HG02943 (cell line): ENCODE results near the gene SLC16A14.
A peak's percentile ranks its signal among the peaks of the same experiment; 100 is the strongest.

Source experiments
- ATAC-seq: cut with Tn5 transposase; IDR thresholded peaks from one replicate; pipeline ENCODE4 v1.9.1; 2021; ENCODE audit warnings: mild to moderate bottlenecking, low read depth, moderate library complexity; ENCODE audit not compliant: unreplicated experiment

Gene SLC16A14

GRCh38 chr2:230043025-230043424 lies 25.7 kb downstream of the SLC16A14 start:
- ATAC-seq, result no peak

DNA sequence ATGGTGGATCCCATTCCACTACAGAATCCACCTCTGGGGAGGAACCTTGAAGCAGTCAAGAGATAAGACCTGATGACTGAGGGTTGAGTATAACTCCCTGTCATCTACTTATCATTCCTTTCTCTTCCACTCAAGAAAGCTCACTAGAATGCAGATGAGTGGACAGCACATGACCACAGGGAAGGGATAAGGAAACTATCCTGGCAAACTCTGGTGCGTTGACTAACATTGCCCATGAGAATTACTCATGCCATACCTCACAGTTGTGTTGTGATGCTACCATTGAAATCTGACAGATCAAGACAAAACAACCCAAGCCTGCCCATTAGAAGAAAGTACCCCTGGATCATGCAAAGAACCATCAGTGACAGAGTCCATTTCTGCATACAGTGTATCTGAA lies 26.5 kb downstream of the SLC16A14 start:
- no peak for ATAC-seq

GRCh38 chr2:230023313-230023712 lies 45.4 kb downstream of the SLC16A14 start:
- ATAC-seq, result no peak

- ATAC-seq, result no peak
Observed at GRCh38 chr2:230019742-230020141, 49.0 kb downstream of the SLC16A14 start.

GRCh38 chr2:230018153-230018552 lies 50.6 kb downstream of the SLC16A14 start:
- ATAC-seq, result no peak

DNA sequence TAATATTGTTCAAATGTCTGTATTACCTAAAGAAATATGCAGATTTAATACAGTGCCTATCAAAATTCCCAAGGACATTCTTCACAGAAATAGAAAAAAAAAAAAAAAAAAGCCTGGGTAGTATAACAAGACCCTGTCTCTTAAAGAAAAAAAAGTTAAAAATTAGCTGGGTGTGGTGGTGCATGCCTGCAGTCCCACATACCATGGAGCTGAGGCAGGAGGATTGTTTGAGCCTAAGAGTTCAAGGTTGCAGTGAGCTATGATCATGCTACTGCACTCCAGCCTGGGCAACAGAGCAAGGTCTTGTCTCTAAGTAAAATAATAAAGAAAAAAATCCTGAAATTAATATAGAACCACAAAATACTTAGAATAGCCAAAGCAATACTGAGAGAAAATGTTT lies 51.9 kb downstream of the SLC16A14 start:
- no peak for ATAC-seq

DNA sequence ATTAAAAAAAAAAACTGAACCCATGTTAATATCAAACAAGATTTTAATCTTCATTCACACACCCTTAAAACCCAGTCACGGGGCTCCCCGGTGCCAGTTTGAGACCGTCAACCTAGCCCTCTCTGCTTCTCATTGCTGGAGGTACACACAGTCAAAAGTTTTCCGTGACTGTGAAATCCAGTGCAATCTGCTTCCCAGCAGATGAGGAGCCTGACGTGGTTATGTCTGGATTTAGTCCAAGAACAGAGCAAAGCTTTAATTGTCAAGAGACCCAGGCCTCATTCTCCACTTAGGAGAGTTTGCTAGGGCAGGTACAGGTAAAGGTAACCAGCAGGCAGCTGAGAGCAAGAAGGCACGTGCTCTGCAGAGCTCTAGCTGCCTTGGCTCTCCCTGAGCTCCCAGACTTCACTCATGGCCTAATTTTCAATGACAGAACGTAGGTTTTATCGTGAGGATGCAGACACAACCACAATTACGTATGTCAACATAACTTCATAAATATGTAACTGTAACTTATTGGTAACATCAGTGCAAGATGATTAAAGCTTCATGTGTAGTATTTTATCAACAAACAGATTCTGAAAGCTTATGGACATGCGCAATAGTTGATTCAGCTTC lies 56.3 kb downstream of the SLC16A14 start:
- no peak for ATAC-seq

DNA sequence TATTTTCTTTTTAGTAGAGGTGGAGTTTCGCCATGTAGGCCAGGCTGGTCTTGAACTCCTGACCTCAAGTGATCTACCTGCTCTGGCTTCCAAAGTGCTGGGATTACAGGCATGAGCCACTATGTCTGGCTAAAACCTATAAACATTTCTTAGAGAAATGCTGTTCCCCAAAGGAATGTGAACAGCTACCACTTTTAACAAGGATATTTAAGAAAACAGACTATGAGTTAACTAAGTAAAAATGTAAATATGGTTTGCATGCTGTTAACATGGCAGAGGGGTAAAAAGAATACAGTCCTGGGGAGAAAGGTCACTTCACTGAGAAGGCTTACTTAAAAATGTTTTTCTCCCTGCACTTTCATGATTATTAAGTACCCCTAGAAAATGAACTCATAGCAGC lies 57.1 kb downstream of the SLC16A14 start:
- ATAC-seq, result no peak

GRCh38 chr2:230010501-230010900 lies 58.2 kb downstream of the SLC16A14 start:
- ATAC-seq, result no peak

DNA sequence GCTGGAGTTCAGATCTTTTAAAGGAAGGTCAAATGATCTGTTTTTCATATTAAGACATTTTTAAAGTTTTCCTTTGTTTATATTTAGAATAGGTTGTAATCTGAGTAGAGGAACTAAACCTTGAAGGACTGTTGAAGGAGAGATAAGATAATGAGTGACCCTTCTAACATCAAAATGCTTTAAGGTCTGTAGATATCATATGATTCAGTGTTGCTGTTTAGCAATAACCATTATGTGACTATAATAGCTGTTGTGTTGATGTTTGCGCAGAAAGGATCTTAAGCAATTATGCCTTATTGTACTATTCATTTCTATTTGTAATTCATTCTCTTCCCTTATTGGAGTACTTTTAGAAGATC lies 60.0 kb downstream of the SLC16A14 start:
- no peak for ATAC-seq

DNA sequence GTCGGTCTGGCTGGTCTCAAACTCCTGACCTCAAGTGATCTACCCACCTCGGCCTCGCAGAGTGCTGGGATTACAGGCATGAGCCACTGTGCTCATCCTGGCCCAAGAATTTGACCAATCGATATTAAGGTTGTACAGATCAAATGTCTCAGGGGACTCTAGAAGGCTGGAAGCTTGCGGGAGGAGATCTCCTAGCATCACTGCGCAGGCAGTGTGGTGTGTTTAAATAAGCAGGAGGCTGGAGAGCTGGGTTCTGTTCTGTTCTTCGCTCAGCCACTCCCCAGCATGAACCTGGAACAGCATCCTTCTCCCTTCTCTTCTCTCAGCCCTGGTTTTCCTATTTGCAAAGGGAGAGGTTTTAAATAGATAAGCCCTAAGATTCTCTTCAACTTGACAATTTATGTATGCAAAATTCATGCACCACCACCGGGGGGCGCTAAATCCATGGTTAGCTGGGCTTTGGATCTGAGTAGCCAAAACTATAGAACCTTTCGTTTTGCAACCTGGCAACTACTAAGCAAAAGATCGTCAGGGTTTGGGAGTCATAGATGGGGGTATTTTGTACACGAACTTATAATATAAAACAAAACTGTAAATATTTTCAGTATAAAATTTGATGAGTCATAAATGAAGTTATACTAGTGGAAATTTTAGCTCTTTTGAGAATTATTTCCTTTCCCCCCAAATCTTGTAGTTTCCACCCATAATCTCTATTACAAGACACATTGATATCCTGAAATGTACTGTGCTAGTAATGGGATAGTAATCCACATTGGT lies 60.6 kb downstream of the SLC16A14 start:
- ATAC-seq, result no peak

DNA sequence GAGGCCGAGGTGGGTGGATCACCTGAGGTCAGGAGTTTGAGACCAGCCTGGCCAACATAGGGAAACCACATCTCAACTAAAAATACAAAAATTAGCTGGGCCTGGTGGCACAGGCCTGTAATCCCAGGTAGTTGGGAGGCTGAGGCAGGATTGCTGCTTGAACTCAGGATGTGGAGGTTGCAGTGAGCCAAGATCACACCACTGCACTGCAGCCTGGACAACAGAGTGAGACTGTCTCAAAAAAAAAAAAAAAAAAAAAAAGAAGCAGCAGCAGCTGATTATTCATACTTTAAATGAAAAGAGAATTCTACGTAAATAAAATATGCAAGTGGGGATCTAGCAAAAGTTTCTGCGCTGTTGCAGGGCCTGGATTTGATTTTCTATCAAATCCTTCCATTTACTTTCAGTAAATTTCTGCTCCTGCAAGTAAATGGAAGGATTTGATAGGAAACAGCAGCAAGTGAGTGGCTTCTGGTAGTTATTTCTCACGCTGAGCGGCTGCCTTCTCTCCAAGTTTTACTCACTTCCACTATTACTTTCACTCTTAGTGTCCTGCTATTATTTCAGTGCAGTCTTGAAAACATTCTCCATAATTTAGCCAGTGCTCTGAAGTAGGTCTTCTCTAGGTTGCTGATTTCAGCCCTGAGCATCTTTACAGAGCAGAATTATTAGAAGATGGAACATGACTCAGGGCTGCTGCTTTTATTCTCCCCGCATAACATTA lies 68.4 kb downstream of the SLC16A14 start:
- peak; percentile 62 for ATAC-seq

- ATAC-seq, result no peak
Observed at GRCh38 chr2:229997565-229997964, 71.2 kb downstream of the SLC16A14 start.

GRCh38 chr2:229996320-229996719 lies 72.4 kb downstream of the SLC16A14 start:
- ATAC-seq, result no peak

- no peak for ATAC-seq
Observed at GRCh38 chr2:229993236-229993635, 75.5 kb downstream of the SLC16A14 start.
